HG03060 (cell line): ENCODE results near the gene MBP.

Source experiments
- ATAC-seq: cut with Tn5 transposase; IDR thresholded peaks from one replicate; pipeline ENCODE4 v1.9.1; 2021; ENCODE audit warnings: low read depth, moderate number of reproducible peaks; ENCODE audit not compliant: unreplicated experiment

MBP gene

DNA sequence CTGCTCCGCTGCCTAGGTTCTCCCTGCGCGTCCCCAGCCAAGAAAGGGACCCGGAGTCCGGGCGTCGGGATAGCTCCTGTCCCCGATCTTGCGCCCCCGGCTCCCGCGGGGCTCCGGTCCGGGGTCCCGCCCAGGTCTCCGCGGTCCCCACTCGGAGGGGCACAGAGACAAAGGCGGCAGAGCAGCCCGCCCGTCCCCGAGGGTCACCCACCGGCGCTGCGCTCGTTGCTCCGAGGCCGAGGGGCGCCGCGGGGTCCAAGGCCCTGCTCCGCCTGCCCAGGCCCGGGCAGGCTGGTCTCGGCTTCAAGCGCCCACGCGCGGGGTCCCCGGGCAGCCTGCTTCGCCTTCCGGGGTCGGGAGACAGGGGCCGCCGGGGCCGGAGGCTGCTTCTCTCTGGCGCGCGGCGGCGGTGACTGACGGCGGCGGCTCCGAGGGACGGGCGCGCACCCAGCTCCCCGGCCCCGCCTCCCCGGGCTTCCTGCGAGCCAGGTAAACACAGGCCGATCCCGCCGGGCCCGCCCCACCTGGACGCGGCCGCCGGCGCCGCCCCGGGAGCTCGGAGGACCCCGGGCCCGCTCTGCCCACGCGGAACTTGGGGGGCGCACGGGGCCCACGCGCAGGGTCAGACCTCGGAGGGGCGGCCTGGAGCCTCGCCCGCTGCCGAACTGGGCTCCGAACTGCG lies at the start of gene MBP:
TSS of gene MBP (minus strand) at position 415 of the 682 bp plus-strand sequence. CDS start 27,522 bp downstream, outside the sequence.
- ATAC-seq = no peak

DNA sequence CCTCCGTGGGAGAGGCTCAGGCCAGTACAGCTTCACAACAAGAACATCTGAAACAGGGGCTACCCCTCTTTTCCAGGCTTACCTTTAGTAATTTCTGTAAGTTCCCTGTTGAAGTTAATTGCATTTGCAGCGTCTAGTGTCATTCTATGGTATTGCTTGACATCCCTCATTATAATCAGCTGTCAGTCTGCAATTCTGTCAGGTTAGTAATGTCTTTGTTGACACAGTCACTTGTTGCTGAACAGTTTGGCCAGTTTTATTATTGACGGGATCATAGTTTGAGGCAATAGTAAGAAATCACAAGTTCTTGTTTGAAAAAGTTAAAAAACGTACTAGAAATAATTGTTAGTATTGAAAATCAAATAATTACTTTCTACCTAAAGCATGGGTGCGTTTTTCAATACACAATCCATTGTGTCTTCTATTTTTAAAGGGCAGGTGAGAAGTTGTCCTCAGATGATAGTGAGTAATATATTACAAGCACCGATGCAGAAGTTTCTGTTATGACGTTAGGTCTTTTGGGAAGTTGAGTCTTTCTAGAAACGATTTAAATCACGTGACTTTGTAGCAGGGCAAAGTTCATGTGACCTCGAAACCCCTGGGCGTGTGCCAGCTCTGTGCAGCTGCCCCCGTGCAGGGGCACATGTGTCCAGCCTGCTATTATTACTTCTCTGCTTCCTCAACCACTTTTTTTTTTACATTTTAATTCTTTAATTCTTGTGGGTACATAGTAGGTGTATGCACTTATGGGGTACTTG lies 49.5 kb upstream of the MBP start:
- ATAC-seq = no peak

DNA sequence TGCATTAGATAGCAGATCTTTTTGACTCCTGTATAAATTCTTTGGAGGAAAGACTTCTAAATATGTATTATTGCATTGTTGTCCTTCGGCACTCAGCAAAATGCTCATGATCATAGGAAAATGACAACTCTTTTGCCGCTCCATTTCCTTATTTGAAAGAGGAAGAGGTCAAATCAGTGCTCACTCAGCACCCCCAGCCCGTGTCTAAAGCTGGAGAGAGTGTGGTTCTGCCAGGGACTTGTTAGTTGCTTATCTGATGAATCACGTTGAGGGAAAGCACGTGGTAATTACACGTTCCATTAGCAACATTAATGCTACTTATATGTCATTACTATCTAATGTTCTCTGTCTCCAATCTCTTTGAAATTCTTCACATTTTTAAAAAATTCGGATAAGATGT lies 46.0 kb upstream of the MBP start:
- no peak for ATAC-seq

DNA sequence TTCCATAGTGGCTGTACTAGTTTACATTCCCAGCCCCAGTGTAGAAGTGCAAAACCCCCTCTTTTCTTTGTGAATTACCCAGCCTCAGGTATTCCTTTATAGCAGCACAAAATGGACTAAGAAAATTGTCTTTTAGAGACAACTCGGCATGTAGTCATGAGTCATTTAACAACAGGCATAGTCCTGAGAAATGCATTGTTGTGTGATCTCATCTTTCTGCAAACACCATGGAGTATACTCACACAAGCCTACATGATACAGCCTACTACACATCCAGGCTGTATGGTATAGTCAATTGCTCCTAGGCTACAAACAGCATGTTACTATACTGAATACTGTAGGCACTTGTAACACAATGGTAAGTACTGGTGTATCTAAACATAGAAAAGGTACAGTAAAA lies 44.4 kb upstream of the MBP start:
- no peak for ATAC-seq

DNA sequence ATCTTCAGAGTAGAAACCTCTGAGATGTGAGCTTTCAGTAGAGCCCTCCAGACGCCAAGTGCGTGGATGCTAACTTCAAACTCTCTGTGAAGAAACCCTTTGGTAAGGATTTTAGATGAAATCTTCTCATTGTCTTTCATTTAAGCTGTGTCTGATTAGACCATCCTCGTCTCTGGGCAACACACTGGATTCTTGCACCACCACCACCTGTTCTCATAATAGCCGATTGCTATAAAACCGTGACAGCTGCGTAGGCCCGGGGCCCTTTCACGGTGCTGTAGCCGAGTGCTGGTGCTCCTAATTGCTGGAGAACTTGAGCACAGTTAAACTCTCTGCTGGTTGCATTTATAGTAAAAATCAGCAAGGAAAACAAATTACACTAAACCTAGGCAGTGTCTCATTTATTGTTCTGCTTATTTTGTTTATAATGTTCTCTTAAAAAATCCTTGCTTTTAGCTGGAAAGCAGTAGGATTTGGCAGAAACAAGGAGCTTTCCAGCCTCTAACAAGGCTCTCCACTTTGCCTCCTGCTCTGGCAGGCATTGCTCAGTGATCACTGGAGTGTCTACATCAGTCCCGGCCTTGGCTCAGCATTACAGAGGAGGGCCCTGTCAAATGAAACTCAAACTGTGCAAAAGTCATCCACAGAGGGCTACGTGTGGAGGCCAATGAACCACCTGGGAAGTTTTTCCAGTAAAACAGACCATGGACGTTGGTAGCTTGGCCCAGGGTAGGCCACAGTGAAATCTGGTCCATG lies 40.9 kb upstream of the MBP start:
- no peak for ATAC-seq

DNA sequence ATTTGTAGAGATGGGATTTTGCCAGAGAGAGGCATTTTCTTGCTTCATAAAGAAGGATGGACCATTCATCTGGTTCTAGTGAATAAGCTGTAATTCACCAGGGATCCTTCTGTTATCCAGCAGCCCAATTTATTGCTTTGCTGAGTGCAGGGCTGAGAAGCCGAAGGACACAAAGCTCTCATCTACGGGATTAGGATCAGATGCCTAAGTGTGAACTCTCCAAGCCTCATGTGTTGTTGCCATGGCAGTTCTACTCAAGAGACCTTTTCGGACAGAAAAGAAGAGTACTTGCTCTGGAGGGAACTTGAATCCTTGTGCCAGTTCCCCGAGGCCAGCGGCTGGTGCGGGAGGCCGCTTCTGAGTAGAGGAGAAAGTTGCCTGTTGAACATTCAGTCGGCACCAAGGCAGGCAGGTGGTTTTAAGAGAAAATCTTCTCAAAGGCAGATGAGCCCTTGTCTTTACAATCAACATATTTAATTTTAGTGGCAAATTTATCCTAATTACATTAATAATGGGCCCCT lies 38.4 kb upstream of the MBP start:
- ATAC-seq = no peak

DNA sequence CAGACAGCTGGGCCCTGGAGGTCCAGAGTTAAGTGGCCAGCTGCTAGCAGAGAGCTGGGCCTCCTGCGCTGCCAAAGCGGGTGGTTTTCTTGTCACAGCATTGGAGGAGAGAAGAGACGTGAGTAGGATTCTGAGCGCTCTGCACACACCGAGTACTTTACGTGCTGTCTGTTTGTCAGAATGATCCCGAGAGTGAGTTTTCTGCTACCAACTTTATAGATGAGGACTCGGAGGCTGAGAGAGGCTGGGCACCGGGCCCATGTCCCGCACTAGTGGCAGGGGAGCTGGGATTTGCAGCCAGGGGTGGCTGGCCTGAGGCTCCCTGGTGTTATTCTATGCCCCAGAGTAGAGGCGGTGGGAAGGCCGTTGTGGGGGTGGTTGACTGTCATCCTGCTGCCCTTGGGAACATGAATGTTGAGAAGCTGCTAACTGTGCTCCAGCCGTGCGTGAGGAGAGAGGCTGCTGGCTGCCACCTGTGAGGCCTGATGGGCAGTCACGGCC lies 36.3 kb upstream of the MBP start:
- ATAC-seq = no peak

DNA sequence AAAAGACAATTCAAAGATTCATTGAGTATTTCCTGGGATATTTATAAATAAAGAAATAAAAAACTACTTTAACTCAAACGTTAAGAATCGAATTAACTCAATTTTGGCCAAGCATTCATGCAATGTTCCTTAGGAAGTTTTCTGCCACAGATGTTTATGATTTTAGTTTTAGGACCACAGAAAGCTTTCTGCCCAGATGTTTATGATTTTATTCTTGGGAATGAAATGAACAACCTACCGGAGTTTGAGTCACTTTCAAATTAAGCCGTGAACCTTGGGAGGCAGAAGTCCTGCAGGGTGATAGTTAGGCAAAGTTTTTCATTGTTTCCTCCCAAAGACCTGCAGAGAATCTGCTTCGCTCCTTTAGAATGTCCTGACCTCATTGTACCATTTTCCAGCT lies 34.7 kb upstream of the MBP start:
- no peak for ATAC-seq

DNA sequence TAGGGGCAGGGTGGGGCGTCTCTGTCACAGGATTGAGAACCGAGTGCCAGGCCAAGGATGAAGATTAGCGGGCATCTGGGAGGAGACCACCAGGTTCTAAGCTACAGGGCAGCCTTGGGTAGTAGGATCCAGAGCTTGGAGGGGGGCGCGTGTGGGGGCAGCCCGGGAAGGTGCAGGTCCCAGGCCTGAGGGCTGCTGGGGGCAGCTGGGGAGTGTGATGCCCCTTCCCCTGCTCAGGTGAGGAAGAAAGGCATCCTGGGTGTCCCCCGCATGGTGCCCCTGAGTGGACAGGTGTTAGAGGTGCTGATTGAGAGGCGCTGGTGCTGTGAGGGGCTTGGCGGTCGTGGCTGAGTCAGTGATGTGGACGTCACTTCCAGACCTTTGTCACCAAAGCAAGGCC lies 33.9 kb upstream of the MBP start:
- ATAC-seq = no peak

DNA sequence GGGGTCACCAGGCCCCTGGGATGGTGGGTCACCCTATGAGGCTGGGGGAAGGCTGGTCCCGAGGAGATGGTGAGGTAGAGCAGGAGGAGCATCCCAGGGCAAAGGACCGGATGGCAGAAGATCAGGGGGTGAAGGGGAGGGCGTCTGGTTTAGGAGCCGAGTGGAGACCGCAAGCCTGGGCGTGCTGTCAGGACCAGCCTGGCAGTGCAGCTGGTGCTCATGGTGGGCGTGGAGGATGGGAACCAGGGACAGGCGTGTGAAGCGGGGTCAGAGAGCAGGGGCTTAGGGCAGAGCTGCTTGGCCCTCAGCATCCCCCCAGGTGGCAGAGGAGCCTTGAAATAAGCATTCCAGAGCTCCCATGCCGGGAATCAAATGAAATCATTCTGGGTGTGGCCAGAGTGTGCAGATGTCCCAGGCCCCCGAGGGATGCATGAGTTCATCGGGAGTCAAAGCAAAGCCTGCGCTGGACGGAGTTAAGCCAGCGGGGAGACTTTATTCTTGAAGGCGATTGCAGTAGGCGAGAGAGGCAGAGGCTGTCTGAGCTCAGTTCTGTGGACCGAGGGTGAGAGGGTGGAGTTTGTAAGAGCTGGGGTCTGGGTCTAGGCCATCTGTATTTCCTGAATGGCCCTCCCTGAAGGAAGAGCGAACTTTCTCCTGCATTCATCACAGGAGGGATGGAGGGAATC lies 33.1 kb upstream of the MBP start:
- ATAC-seq = no peak

DNA sequence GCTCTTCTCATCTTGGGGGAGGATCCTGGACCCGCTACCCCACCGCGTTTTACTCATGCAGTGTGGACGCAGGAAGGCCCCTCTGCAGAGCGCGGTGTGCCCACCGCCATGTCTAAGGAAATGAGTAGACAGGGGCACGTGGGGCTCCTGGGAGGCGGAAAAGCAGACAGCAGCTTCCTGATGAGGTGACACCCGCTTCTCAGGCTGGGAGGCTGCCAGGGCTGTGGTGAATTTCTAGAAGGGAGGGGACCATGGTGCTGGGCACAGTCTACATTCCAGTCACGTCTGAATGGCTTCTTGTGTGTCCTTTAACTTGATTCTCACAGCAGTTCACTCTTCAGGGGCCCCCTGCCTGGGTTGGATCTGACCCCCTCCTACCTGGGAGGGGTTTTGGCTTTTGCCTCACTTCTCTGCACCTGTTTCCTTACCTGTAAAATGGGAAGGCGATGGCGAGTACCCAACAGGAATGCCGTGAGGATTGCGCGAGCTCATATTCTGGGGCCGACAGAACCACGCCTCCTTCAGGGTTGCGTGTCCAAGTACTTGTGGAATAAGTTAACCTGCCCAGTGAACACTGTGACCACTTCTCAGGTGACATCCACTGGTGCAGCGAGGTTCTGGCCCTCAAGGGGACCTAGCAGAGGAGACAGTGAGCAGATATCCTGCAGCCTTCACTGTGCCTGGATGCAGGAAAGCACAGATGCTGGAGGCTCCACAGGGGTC lies 32.3 kb upstream of the MBP start:
- ATAC-seq = no peak

DNA sequence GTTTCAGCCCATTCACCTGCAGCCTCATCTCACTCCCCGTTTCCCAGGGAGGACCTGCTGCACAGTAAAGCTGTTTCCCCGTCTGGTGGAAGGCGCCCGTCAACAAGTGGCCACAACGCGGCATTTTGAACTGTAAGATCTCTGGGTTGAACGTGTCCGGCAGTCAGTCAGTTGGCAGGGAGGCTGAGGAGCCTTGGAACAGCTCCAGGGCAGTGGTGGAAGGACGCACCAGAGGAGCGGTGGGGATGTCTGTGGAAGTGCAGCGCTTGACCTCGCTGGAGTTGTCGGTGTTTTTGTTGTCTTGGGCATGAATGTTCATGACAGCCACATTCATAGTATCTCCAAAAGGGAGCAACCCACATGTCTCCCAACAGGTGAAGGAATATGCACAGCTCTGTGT lies 31.4 kb upstream of the MBP start:
- no peak for ATAC-seq

DNA sequence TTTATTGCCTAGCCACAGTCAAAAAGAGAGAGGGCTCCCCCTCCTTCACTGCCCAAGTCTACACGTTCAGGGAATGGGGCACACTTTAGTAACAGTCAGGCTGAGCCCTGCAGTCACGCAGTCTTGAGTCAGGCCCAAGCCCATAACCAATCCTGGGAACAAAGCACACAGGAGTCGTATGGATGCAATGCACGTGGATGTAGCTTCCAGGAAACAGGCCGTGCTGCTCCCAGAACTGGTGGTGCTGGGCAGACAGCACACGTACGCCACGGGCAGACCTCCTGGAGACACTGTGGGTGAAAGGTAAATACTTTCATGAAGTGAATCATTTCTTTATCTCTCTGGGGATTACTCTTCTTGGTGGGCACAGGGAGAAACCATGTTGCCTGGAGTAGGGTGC lies 30.0 kb upstream of the MBP start:
- no peak for ATAC-seq

DNA sequence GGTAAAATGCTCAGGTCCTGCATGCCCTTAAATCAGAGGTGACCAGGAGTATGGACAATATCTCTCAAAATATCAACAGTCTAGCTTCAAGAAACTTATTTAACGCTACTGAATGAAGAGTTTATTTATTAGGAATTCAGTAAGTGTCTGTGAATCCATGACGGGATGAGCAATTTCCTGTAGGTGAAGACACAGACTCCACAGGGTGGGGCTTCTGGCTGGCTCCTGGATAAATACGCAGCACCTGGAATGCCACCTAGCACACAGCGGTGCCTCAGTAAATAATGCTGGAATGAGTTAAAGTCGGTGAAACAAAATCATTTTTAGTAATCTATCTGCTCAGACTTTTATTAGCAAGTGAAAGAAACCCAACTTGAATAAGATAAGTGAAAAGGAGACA lies 29.4 kb upstream of the MBP start:
- ATAC-seq = no peak

DNA sequence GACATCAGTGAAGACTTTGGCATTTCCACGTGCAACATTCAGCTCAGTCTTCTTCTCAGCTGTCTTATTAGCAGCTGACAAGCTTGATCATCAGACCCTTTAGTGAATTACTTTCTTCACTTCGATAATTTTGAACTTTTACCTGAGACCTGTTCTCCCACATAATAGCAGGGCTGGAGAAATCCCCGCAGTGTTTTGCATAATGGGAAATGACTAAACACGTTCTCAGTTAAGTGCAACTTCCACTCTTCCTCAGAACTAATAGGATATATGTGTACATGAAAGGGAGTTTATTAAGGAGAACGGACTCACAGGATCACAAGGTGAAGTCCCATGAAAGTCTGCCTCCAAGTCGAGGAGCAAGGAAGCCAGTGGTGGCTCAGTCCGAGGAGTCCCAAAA lies 28.8 kb upstream of the MBP start:
- no peak for ATAC-seq

DNA sequence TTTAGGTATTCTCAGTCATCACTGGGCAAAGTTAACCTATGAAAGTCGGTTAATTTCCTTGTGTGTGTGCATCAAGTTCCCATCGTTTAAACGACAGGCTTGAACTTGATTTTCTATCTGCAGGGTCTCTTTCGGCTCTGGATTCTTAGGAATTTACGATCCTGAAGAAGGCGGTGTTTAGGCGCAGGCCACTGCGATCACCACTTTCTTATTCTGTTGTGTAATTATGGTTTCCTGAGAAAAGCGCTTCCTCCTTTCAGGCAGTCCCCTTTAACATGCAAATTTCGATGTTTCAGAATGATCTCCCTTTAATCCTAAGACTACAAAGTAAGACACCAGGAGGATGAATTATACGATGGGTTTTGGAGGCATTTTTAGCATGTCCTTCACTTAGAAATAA lies 27.9 kb upstream of the MBP start:
- no peak for ATAC-seq

DNA sequence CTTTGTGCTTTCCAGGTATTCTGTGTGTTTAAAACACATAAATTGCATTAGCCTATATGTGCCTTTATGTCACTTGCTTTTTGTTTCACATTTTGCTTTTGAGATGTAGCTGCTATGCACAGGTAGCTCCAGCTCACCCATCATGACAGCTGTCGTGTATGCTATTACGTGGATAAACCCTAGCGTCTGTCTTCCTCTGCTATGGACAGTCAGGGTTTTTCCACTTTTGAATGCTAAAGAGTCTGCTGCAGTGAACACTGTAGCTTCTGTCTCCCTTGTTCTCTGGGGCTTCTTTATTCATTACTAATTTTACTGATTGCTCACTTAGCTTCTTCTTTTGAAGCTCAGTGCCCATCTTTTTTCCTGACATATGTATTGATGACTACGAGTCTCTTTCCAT lies 24.7 kb upstream of the MBP start:
- ATAC-seq = no peak

DNA sequence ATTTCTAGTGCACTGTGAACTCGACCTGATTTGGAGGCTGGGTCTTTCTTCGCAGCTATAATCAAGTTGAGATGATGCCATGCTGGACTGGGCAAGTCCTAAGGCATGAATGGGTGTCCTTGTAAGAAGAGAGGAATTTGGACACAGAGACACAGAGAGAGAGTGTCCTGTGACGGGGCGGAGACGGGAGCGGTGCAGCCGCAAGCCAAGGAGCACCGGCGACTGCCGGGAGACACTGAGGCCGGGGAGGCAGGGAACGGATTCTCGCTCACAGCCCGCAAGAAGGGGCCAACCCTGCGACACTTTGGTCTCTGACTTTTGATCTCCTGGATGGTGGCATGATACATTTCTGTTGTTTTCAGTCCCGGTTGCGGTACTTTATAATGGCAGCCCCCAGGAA lies 22.4 kb upstream of the MBP start:
- no peak for ATAC-seq

DNA sequence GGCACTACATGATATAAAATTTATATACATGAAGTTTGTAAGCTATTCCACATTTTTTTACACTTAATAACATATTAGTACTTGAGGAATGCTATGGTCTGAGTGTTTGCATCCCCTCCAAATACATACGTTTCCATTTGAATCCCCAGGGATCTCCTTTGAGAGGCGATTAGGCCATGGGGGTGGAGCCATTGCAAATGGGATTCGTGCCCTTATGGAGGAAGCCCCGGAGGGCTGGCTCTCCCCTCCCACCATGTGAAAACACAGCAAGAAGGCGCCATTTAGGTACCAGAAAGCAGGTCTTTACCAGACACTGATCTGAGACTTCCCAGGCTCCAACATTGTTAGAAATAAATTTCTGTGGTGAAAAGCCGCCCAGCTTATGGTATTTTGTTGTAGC lies 20.8 kb upstream of the MBP start:
- no peak for ATAC-seq
